Measurements from ENCODE around the gene CCDC194. TPM values are rescaled to one million over a fixed set of nuclear protein-coding genes. Genes with fewer than 3 reads are reported as not detected.

CCDC194 gene
- total and polyA plus RNA-seq, 2 of the 13 experiments (the other 11 are each of a cell fraction or from before 2014, with no cell fraction given): 0.13 to 0.21 TPM

GRCh38 chr19:17419621-17420474 is 25.9 kb upstream of the CCDC194 start, which contains the start of gene MVB12A (continued):
- TF ChIP-seq FOXA3 (CRISPR knock-in tag; IDR thresholded peaks at IDR 0.05): peak; percentile 36
- TF ChIP-seq KDM2A (CRISPR knock-in tag; IDR thresholded peaks at IDR 0.05; ENCODE audit: borderline replicate concordance, low read depth): peak; percentile 100
- TF ChIP-seq NFKB2 (CRISPR knock-in tag; IDR thresholded peaks at IDR 0.05; ENCODE audit: borderline replicate concordance): peak; percentile 74; the same call in 1 of the 2 replicates
- peak; percentile 59; the same call in 1 of the 2 replicates for TF ChIP-seq SOX5 (CRISPR knock-in tag; IDR thresholded peaks at IDR 0.05; ENCODE audit: borderline replicate concordance)
- TF ChIP-seq ZNF580 (CRISPR knock-in tag; IDR thresholded peaks at IDR 0.05; ENCODE audit: borderline replicate concordance, low read depth): peak; percentile 96; the same call in 1 of the 2 replicates
- no peak for TF ChIP-seq ZNF382 (CRISPR knock-in tag; IDR thresholded peaks at IDR 0.05; ENCODE audit: borderline replicate concordance)
- no peak for TF ChIP-seq IKZF4 (CRISPR knock-in tag; IDR thresholded peaks at IDR 0.05; ENCODE audit: borderline replicate concordance, low read depth, not compliant biosample characterization)
- TF ChIP-seq ZBTB8A (CRISPR knock-in tag; IDR thresholded peaks at IDR 0.05; ENCODE audit: borderline replicate concordance, low read depth): peak; percentile 68; the same call in 1 of the 2 replicates
- TF ChIP-seq NKX3-1 (CRISPR knock-in tag; IDR thresholded peaks at IDR 0.05): 0 out of 2 replicates have a peak, but pooled peaks have one; percentile 63
- TF ChIP-seq ZNF329 (CRISPR knock-in tag; IDR thresholded peaks at IDR 0.05; ENCODE audit: low read depth): peak; percentile 32; the same call in 1 of the 2 replicates
- TF ChIP-seq ONECUT2 (CRISPR knock-in tag; IDR thresholded peaks at IDR 0.05): 0 out of 2 replicates have a peak, but pooled peaks have one; percentile 15
- peak; percentile 77; the same call in 1 of the 2 replicates for TF ChIP-seq ZNF567 (CRISPR knock-in tag; IDR thresholded peaks at IDR 0.05; ENCODE audit: borderline replicate concordance)
- TF ChIP-seq ZNF460 (CRISPR knock-in tag; IDR thresholded peaks at IDR 0.05; ENCODE audit: borderline replicate concordance): peak; percentile 68; the same call in 1 of the 2 replicates
- no peak for TF ChIP-seq KMT2A (CRISPR knock-in tag; IDR thresholded peaks at IDR 0.05)
- no peak for TF ChIP-seq ZFP62 (CRISPR knock-in tag; IDR thresholded peaks at IDR 0.05)
- peak; percentile 92 for TF ChIP-seq CREM (IDR thresholded peaks at IDR 0.05)
- no peak for TF ChIP-seq CREM (CRISPR knock-in tag; IDR thresholded peaks at IDR 0.05)
- no peak for TF ChIP-seq SOX13 (IDR thresholded peaks at IDR 0.05)
- TF ChIP-seq SOX13 (CRISPR knock-in tag; conservative IDR thresholded peaks at IDR 0.05 in 1 of 2, IDR thresholded peaks at IDR 0.05 in 1 of 2): no peak
- TF ChIP-seq ZSCAN5A (CRISPR knock-in tag; IDR thresholded peaks at IDR 0.05; ENCODE audit: borderline replicate concordance): 0 out of 2 replicates have a peak, but pooled peaks have one; percentile 42
- peak; percentile 59 for TF ChIP-seq TAF1 (CRISPR knock-in tag; IDR thresholded peaks at IDR 0.05)
- TF ChIP-seq BRD4 (CRISPR knock-in tag; IDR thresholded peaks at IDR 0.05): 0 out of 2 replicates have a peak, but pooled peaks have one; percentile 63
- peak; percentile 38; the same call in 1 of the 2 replicates for TF ChIP-seq ZNF607 (CRISPR knock-in tag; IDR thresholded peaks at IDR 0.05; ENCODE audit: borderline replicate concordance)
- TF ChIP-seq TARDBP (CRISPR knock-in tag; IDR thresholded peaks at IDR 0.05): peak; percentile 94
- TF ChIP-seq KLF11 (CRISPR knock-in tag; IDR thresholded peaks at IDR 0.05): peak; percentile 26; the same call in 1 of the 2 replicates
- TF ChIP-seq PPARG (CRISPR knock-in tag; conservative IDR thresholded peaks at IDR 0.05): no peak; the same call in 1 of the 2 replicates
- TF ChIP-seq ZNF230 (CRISPR knock-in tag; IDR thresholded peaks at IDR 0.05): peak; percentile 83
- peak; percentile 87 for TF ChIP-seq NR2C2 (CRISPR knock-in tag; IDR thresholded peaks at IDR 0.05; ENCODE audit: borderline replicate concordance)
- TF ChIP-seq SRF (IDR thresholded peaks at IDR 0.05; ENCODE audit: low read depth, low read length): no peak
- TF ChIP-seq DRAP1 (CRISPR knock-in tag; IDR thresholded peaks at IDR 0.05): peak; percentile 37; the same call in 1 of the 2 replicates
